ENCODE measurements around the gene CEBPG.

The CEBPG gene

GRCh38 chr19:33383720-33384292 is 10.3 kb downstream of the CEBPG start:
- FAIRE-seq: no peak

- FAIRE-seq: no peak
Observed at GRCh38 chr19:33384983-33385382, 11.5 kb downstream of the CEBPG start.

DNA sequence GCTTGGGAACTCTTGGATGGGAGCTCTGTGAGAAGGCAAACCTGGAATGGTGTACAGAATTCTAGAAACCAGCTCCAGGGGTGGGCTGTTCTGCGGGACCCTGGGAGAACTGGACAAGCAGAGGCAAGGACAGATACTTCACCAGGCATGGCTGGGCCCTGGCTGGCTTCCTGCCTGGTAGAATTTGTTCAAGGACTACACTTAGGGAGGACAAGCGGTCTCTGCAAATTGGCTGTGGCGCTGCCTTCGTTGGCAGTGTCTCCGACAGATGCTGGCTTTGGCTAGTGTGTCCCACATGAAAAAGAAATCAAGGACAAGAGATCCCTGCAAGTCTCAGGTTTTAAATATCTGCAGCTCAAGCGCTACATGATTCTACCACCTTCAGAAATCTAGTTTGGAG is 12.4 kb downstream of the CEBPG start:
- FAIRE-seq: no peak

GRCh38 chr19:33386361-33386858 is 12.9 kb downstream of the CEBPG start:
- FAIRE-seq: no peak

GRCh38 chr19:33387351-33388230 is 14.1 kb downstream of the CEBPG start:
- FAIRE-seq: no peak

GRCh38 chr19:33388231-33388724 is 14.8 kb downstream of the CEBPG start:
- FAIRE-seq: no peak

GRCh38 chr19:33388725-33389420 is 15.4 kb downstream of the CEBPG start:
- no peak for FAIRE-seq

DNA sequence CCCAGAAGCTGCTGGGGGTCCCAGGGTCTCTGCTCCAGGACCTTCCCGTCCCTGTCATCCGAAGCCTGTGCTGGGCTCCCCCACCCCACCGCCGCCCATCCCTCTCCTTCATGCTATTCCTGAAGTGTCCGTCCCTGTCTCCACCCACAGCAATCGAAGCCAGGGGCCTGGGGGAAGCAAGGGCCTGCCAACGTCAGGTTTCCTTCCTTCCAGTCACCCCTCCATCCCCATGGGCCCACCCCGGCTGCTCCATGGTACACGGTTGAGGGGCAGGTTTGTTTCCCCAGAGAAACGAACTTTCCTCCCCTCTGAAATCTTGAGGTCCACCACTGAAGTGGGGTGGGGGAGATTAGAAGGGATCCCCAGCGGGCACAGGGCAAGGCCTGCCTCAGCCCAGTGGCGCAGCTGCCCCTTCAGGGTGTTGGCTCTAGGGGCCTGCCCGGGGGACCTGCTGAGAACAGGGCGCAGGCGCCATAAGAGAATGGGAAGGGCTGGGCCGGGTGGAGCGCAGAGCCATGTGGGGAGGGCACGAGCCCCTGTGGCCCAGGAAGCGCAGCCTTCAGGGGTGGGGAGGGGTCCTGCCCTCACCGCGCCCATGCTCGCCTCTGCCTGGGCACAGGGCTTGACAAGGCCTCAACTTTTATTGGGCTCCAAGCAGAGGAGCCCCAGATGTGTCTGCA is 16.1 kb downstream of the CEBPG start:
- no peak for FAIRE-seq

- FAIRE-seq: no peak
Observed at GRCh38 chr19:33390101-33390907, 16.8 kb downstream of the CEBPG start.

- no peak for FAIRE-seq
Observed at GRCh38 chr19:33390908-33391630, 17.6 kb downstream of the CEBPG start.

GRCh38 chr19:33391631-33392249 is 18.2 kb downstream of the CEBPG start:
- FAIRE-seq: no peak

GRCh38 chr19:33392341-33393285 is 19.1 kb downstream of the CEBPG start:
- FAIRE-seq: no peak

- no peak for FAIRE-seq
Observed at GRCh38 chr19:33393286-33394005, 19.9 kb downstream of the CEBPG start.

GRCh38 chr19:33394006-33394722 is 20.7 kb downstream of the CEBPG start:
- FAIRE-seq: no peak

- FAIRE-seq: no peak
Observed at GRCh38 chr19:33394723-33395560, 21.4 kb downstream of the CEBPG start.

DNA sequence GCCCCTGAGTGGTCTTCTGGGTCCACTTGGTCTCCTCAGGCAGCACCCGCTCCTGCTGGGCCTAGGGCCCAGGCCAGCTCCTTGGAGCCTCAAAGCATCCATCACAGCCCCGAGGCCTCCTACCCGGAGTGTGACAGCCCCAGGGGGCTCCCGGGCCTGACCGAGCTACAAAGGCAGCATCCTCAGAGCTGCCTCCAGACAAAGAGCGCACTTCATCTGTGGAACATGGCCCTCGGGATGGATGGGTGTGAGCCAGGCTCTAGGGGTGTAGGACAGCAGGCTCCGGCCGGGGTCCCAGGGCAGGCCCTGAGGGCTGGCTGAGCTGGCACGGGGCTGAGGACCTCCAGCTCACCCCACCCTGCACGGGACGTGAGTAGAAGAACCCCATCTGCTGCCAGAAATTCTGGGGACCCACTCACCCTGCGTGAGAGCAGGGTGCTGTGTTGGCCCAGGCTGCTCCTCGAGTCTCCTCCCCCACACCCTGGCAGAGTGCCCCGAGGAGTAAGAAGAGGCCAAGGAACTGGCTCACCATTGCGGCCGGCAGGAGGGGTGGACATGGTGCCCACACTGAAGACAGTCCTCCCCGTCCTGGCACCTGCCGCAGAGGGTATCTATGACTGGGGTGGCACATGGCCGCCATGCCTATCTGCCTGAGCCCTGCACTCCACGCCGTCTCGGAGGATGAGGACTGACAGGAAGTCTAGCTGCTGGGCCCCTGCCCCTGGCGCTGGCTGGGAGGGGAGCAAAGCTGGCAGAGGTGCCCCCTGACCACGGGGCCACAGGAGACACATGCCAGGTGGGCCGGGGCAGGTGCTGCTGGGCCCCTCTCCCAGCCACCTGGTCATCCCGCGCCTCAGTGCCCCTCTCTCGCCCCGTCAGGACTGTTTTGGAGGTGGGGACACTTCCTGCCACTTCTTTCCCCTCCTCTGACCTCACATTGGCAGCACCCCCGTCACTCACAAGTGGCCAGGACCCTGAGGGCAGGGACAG is 22.3 kb downstream of the CEBPG start:
- FAIRE-seq: no peak

All from colon (tissue), 2 donors.